IMR-90 (cell line): ENCODE results near the gene TEX14. TPM values are rescaled to one million over a fixed set of nuclear protein-coding genes. Genes with fewer than 3 reads are reported as not detected.

ENCODE experiments used
- ATAC-seq: fragments of 200-7000 bp; cut with Tn5 transposase; 2 replicates; pipeline ENCODE4 v1.9.1; 2020; ENCODE audit warnings: low read depth, mild to moderate bottlenecking, moderate library complexity
- BruUV-seq: library from RNA; stranded (reverse); fragments of 400-500 nt; replicated peaks from 2 replicates; lab custom pipeline; 2021; lab: Mats Ljungman, UMichigan
- CTCF ChIA-PET: fragments of 300-600 bp; formaldehyde crosslinking; extraction: SDS; loops from one replicate; lab custom pipeline; 2021; ENCODE audit warnings: antibody characterized with exemption; lab: Yijun Ruan, JAX
- POLR2A ChIA-PET: fragments of 300-600 bp; sonication (Branson Sonifier 250); formaldehyde crosslinking; loops from one replicate; lab custom pipeline; 2022; ENCODE audit warnings: antibody characterized with exemption; ENCODE audit not compliant: unreplicated experiment; lab: Charles Lee
- DNase-seq: peaks from one replicate; pipeline ENCODE4 v3.0.0; 2013
- H2AFZ ChIP-seq: replicated peaks from 2 replicates; pipeline ENCODE3; 2013; ENCODE audit warnings: low read length, mild to moderate bottlenecking; ENCODE audit not compliant: poor library complexity
- H2AK5ac ChIP-seq: 2 replicates; pipeline ENCODE4 v1.6.1; 2013; ENCODE audit warnings: low read depth, low read length, inconsistent platforms
- H2AK9ac ChIP-seq: replicated peaks from 2 replicates; pipeline ENCODE3; 2013; ENCODE audit warnings: mild to moderate bottlenecking, low read depth, low read length, moderate library complexity; ENCODE audit not compliant: poor library complexity
- H2BK120ac ChIP-seq: 2 replicates; pipeline ENCODE4 v1.6.1; 2013; ENCODE audit warnings: low read depth, low read length, inconsistent platforms
- H2BK15ac ChIP-seq: 3 replicates; pipeline ENCODE4 v1.6.1; 2013; ENCODE audit warnings: low read depth, low read length, inconsistent platforms
- H2BK20ac ChIP-seq: 2 replicates; pipeline ENCODE4 v1.6.1; 2013; ENCODE audit warnings: low read depth, mild to moderate bottlenecking, inconsistent platforms, low read length, moderate library complexity
- H2BK5ac ChIP-seq: 2 replicates; pipeline ENCODE4 v1.6.1; 2013; ENCODE audit warnings: mild to moderate bottlenecking, low read depth, low read length, inconsistent platforms; ENCODE audit not compliant: poor library complexity, severe bottlenecking
- H3K14ac ChIP-seq: replicated peaks from 2 replicates; pipeline ENCODE4 v1.6.1; 2013; ENCODE audit warnings: low read depth, low read length, inconsistent platforms
- H3K18ac ChIP-seq: 2 replicates; pipeline ENCODE4 v1.6.1; 2013; ENCODE audit warnings: low read depth, low read length, control low read depth
- H3K23ac ChIP-seq: 2 replicates; pipeline ENCODE4 v1.6.1; 2013; ENCODE audit warnings: low read depth, low read length, inconsistent platforms
- H3K27ac ChIP-seq: 2 replicates; pipeline ENCODE4 v1.5.1; 2013; ENCODE audit warnings: mild to moderate bottlenecking, control low read depth, low read length; ENCODE audit not compliant: insufficient read depth
- H3K27me3 ChIP-seq: 2 replicates; pipeline ENCODE4 v1.6.1; 2013; ENCODE audit warnings: low read length; ENCODE audit not compliant: control insufficient read depth, insufficient read depth
- H3K36me3 ChIP-seq: 2 replicates; pipeline ENCODE4 v1.6.1; 2013; ENCODE audit warnings: low read length, mixed read lengths; ENCODE audit not compliant: control insufficient read depth, insufficient read depth
- H3K4ac ChIP-seq: 2 replicates; pipeline ENCODE4 v1.6.1; 2013; ENCODE audit warnings: low read depth, low read length, inconsistent platforms
- H3K4me1 ChIP-seq: 2 replicates; pipeline ENCODE4 v1.6.1; 2013; ENCODE audit warnings: low read length, mixed read lengths; ENCODE audit not compliant: control insufficient read depth, insufficient read depth
- H3K4me2 ChIP-seq: 2 replicates; pipeline ENCODE4 v1.6.1; 2013; ENCODE audit warnings: low read depth, mild to moderate bottlenecking, control low read depth, low read length, moderate library complexity
- H3K4me3 ChIP-seq: 2 replicates; pipeline ENCODE4 v1.5.1; 2013; ENCODE audit warnings: low read depth, mild to moderate bottlenecking, control low read depth, low read length, moderate library complexity; ENCODE audit not compliant: insufficient read depth
- H3K56ac ChIP-seq: 2 replicates; pipeline ENCODE4 v1.6.1; 2013; ENCODE audit warnings: low read length, inconsistent platforms; ENCODE audit not compliant: insufficient read depth; ENCODE audit errors: extremely low read depth
- H3K79me1 ChIP-seq, 2 experiments: 2 replicates each; pipeline ENCODE4 v1.6.1; 2013; ENCODE audit warnings: low read length in 2 of 2, inconsistent platforms in 1 of 2, low read depth in 1 of 2
- H3K9ac ChIP-seq: 2 replicates; pipeline ENCODE4 v1.6.1; 2013; ENCODE audit warnings: low read depth, low read length, control low read depth
- H3K9me1 ChIP-seq: 2 replicates; pipeline ENCODE4 v1.6.1; 2013; ENCODE audit warnings: low read length, inconsistent platforms; ENCODE audit not compliant: insufficient read depth
- H3K9me3 ChIP-seq: 2 replicates; pipeline ENCODE4 v1.6.1; 2013; ENCODE audit warnings: low read length; ENCODE audit not compliant: control insufficient read depth, insufficient read depth
- H4K20me1 ChIP-seq: 2 replicates; pipeline ENCODE4 v1.6.1; 2013; ENCODE audit warnings: low read length, inconsistent platforms; ENCODE audit not compliant: insufficient read depth
- H4K5ac ChIP-seq: 2 replicates; pipeline ENCODE4 v1.6.1; 2013; ENCODE audit warnings: mild to moderate bottlenecking, low read depth, low read length, control low read depth
- H4K8ac ChIP-seq, 2 experiments: 2 replicates each; pipeline ENCODE4 v1.6.1; 2013; ENCODE audit warnings: low read depth in 2 of 2, low read length in 2 of 2, control low read depth in 1 of 2, inconsistent platforms in 1 of 2
- H4K91ac ChIP-seq: 2 replicates; pipeline ENCODE4 v1.6.1; 2013; ENCODE audit warnings: low read depth, low read length, inconsistent platforms; ENCODE audit not compliant: insufficient read depth
- RAD21 ChIP-seq: IDR thresholded peaks from 2 replicates; pipeline ENCODE4 v1.6.1; 2012; ENCODE audit warnings: low read length, improper control_type of control experiment
- RCOR1 ChIP-seq: IDR thresholded peaks from 2 replicates; pipeline ENCODE4 v1.6.1; 2012; ENCODE audit warnings: mild to moderate bottlenecking, low read length, improper control_type of control experiment; ENCODE audit not compliant: insufficient replicate concordance
- SMC3 ChIP-seq: fragments of 150-350 bp; IDR thresholded peaks from 2 replicates; pipeline ENCODE4 v1.6.1; 2016; ENCODE audit warnings: low read depth, mild to moderate bottlenecking, antibody characterized with exemption, low read length, moderate library complexity
- WGBS, 2 experiments: methylation state at CpG; one replicate each; pipeline versions ENCODE4 v1.1.5 to v1.1.7; 2013; ENCODE audit warnings: missing lambda C conversion rate in 2 of 2; ENCODE audit not compliant: insufficient read length in 1 of 2; ENCODE audit errors: extremely low coverage in 2 of 2; 5-methylcytosine and 5-hydroxymethylcytosine counted together
- dilution Hi-C: fragments of 300-500 bp; cut with HindIII; formaldehyde crosslinking; loops from one replicate; pipeline ENCODE4 v1.14.3; 2018; ENCODE audit warnings: low sequenced_read_pairs; ENCODE audit not compliant: unreplicated experiment
- in situ Hi-C: fragments of 300-500 bp; cut with MboI; formaldehyde crosslinking; loops from 3 replicates; pipeline ENCODE4 v1.14.3; 2019; ENCODE audit warnings: low sequenced_read_pairs, inconsistent platforms, mixed read lengths
- intact Hi-C: fragments of 100-400 bp; cut with micrococcal nuclease; formaldehyde crosslinking; loops from 2 replicates; pipeline ENCODE4 v1.10.0; 2022
- polyA plus RNA-seq, 3 experiments: library from polyadenylated mRNA; depleted of rRNA; stranded (reverse); fragments of >200 nt; gene quantifications; 2 replicates each; pipeline ENCODE4 v1.2.3, GENCODE V29; 2012; ENCODE audit warnings: low replicate concordance in 1 of 3
- total RNA-seq: library from RNA; depleted of rRNA; stranded (reverse); fragments of >200 nt; gene quantifications from 2 replicates; pipeline ENCODE4 v1.2.3, GENCODE V29; 2012
- TF ChIP-seq, protein P1 (sequence below): conservative IDR thresholded peaks from 2 replicates; pipeline ENCODE4 v1.5.1; 2012; ENCODE audit warnings: mild to moderate bottlenecking, low read depth, low read length, improper control_type of control experiment

The TEX14 gene
- total and polyA plus RNA-seq, 2 of the 4 experiments (the other 2 are of a cell fraction) = not detected

GRCh38 chr17:58710948-58711552, 19.2 kb upstream of the TEX14 start:
- in situ Hi-C loops = loop anchor here (5.0 kb wide), 1 partner anchor 296 kb away; no protein-coding TSS in a partner anchor
- Histone ChIP-seq H3K4me1 (no peaks in the 10 kb centered on the region), H3K36me3 (0 out of 2 replicates have a peak, but pooled peaks cover 2% of the 10 kb centered on the region), H3K27me3 (no peaks in the 10 kb centered on the region), H2BK120ac (no peak overlapping the region), H3K79me1 (no peaks in the 10 kb centered on the region), H2AFZ (no peak overlapping the region), H2BK5ac (no peak overlapping the region), H3K23ac (no peak overlapping the region), H4K8ac (no peak overlapping the region), H3K14ac (no peak overlapping the region), H2BK15ac (no peak overlapping the region), H4K5ac (no peak overlapping the region), H2BK20ac (no peak overlapping the region; the same call in 1 of the 2 replicates), H3K9me3 (no peaks in the 10 kb centered on the region), H3K4me2 (no peak overlapping the region), H3K4me3 (no peak overlapping the region), H3K18ac (no peak overlapping the region), H3K9ac (no peak overlapping the region), H4K91ac (no peak overlapping the region), H3K27ac (no peak overlapping the region), H3K4ac (no peak overlapping the region), H2AK9ac (no peak overlapping the region), H2AK5ac (no peak overlapping the region), H4K20me1 (no peaks in the 10 kb centered on the region), H3K56ac (no peak overlapping the region), H3K9me1 (no peaks in the 10 kb centered on the region)
- DNase-seq (peak; percentile 69), ATAC-seq (peak; percentile 65; the same call in 1 of the 2 replicates)
- POLR2A ChIA-PET = no interaction called here
- no peak for TF ChIP-seq RCOR1
- TF ChIP-seq, protein P1, sequence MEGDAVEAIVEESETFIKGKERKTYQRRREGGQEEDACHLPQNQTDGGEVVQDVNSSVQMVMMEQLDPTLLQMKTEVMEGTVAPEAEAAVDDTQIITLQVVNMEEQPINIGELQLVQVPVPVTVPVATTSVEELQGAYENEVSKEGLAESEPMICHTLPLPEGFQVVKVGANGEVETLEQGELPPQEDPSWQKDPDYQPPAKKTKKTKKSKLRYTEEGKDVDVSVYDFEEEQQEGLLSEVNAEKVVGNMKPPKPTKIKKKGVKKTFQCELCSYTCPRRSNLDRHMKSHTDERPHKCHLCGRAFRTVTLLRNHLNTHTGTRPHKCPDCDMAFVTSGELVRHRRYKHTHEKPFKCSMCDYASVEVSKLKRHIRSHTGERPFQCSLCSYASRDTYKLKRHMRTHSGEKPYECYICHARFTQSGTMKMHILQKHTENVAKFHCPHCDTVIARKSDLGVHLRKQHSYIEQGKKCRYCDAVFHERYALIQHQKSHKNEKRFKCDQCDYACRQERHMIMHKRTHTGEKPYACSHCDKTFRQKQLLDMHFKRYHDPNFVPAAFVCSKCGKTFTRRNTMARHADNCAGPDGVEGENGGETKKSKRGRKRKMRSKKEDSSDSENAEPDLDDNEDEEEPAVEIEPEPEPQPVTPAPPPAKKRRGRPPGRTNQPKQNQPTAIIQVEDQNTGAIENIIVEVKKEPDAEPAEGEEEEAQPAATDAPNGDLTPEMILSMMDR = peak; percentile 79
- peak; percentile 85 for TF ChIP-seq SMC3
- peak; percentile 75 for TF ChIP-seq RAD21
- intact Hi-C loops = loop anchor here (1.0 to 10.0 kb wide), 4 partner anchors 56 to 293 kb away; no protein-coding TSS in a partner anchor
- no TSS peak for BruUV-seq
- no CpG with 5 or more reads among the region's 4 CpGs for WGBS, 2 experiments
- dilution Hi-C loops = no loop called here
- CTCF ChIA-PET = interaction anchor here (0.5 to 2.8 kb wide), 9 partner anchors 11 to 293 kb away, joined by 3 to 28 read pairs (median 4); partner anchors contain the start of gene TEX14
